HPDE6-E6E7 (cell line): Measurements from ENCODE around the gene ETNK2.

Experiments
- DNase-seq: peaks from one replicate; pipeline ENCODE4 v3.0.0; 2011; ENCODE audit warnings: missing footprints; ENCODE audit errors: extremely low spot score

Gene ETNK2, protein sequence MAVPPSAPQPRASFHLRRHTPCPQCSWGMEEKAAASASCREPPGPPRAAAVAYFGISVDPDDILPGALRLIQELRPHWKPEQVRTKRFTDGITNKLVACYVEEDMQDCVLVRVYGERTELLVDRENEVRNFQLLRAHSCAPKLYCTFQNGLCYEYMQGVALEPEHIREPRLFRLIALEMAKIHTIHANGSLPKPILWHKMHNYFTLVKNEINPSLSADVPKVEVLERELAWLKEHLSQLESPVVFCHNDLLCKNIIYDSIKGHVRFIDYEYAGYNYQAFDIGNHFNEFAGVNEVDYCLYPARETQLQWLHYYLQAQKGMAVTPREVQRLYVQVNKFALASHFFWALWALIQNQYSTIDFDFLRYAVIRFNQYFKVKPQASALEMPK

DNA sequence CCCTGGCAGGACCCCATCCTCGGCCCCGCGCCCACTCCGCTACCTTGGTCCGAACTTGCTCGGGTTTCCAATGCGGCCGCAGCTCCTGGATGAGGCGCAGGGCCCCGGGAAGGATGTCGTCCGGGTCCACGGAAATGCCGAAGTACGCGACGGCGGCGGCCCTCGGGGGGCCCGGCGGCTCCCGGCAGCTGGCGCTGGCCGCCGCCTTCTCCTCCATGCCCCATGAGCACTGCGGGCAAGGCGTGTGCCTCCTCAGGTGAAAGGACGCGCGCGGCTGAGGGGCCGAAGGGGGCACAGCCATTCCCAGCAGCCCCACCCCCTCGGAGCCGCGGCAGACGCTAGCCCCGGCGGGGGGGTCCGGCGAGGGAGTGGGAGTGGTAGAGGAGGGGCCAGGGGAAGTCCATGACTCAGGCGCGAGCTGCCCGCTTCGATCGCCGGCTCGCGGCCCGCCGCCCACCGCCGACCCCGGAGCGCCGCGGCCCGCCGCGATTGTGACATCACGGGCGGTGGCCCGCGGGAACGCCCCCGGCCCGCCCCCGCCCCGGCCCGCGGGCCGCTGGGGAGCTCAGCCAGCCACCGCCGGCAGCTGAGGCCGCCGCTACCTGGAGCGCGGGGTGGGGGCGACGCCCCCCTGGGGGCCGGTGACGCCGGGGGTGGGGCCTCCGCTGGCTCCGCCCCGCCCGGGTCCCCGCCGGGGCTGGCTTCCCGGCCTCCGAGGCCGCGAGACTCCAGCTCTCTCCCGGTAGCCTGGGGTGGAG, at the start of gene ETNK2:
Gene ETNK2, minus strand, starts transcription at position 493 of the 758 bp plus-strand sequence. Its CDS starts 192 bp downstream, at position 301.
- peak; percentile 77 for DNase-seq

DNA sequence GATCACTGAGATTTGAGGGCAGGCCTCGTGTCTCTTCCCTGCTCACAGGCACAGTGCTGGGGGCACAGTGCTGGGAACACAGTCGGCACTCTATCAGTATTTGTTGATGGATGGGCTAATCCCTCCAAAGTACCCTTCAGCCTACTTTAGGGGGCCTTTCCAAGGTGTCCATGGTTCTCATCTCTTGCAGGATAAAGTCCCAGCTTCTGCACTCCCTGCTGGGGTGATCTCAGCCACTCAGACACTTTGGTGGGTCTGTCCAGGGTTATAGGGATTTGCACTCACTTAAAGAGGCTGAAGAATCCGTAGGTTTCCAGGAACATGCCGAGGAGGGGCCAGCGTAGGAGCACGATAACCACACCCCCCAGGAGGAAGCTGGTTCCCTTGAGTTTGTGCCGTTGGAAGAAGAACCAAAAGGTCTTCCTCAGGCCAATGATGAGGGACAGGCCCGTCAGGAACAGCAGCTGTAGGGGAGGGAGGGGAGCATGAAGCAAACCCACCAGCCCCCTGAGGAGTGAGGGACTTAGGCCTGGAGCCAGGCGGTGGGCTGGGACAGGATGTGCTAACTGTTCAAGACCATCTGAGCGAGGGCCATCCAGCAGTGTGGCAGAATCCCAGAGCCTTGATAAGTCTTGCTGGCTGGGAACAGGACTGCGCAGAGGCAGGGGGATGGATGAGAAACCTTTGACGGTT, 49.6 kb upstream of the ETNK2 start:
- DNase-seq: no peak

DNA sequence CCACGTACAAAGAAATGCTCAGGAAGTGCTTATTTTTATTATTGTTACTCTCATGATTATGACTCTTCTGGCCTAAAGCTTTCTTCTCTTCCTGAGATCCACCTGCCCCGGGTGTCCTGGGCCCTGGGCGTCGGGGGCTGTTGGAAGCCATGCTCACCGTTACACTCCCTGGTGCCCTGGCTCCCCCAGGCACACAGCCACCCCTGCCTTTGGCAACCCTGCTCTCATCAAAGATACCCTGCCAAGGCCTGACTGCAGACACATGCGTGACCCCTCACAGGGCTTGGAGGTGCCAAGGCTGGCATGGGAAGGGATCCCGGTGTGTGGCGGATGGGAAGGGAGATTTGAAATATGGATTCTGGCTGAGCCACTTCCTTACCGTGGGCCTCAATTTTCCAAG, 47.7 kb upstream of the ETNK2 start:
- DNase-seq: no peak

DNA sequence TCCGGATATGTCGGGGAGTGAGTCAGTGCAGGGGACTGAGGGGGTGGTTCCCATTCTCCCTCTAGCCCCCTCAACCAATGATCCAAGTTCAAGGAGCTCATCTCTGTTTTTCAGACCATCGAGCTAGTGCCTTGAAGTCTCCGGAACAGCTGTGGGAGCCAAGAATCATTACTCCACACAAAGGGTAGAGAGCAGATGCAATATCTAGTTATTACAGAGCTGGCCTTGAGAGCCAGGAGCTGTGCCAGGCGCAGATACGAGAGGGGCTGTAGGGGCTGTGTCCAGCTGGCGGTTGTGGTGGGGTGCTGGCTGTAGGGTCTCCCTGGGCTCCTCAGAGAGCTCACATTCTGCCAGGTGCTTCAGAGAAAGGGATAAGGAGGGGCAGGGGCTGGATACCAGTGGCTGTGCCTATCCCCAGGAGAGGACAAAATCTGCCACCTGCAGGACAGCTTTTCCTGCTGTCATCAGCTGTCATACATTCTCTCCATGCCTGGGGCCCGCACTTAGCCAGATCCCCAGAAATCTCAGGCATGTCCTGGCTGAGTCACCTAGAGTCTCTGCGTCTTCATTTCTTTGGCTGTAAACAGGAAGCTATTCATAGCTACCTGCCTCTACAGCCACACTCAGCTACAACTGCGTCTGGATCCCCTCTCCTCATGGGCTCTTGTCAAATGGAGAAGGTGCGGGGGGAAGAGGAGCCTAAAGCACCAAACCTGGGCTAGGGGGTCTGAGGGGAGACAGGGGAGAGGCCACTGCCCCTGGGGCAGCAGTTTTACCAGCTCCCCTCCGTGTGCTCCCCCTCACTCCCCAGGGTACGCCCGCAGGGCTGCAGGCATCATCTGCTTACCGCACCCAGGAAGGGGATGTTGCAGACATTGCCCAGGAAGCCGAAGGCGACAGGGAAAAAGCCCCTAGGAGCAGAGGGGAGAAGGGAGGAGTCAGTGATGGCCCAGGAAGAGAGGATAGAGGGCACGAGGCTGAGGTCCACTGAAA, 46.8 kb upstream of the ETNK2 start:
- DNase-seq: peak; percentile 94

DNA sequence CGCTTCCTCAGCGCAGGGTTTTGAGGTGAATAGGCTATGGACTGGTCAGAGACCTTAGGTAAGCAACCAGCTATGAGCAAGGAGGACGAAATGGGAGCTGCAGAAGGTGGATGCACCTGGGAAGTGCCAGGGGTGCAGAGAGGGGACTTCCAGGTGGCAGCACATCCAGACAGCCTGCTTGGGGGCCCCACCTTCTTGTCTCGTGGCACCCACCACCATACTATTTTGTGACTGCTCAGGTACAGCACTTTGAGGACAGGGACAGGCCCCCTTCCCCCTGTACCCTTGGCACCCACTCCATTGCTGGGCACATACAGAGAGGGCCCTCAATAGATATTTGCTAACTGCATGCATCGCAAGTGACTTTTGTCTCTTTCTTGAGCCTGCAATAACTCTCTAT, 45.2 kb upstream of the ETNK2 start:
- no peak for DNase-seq

DNA sequence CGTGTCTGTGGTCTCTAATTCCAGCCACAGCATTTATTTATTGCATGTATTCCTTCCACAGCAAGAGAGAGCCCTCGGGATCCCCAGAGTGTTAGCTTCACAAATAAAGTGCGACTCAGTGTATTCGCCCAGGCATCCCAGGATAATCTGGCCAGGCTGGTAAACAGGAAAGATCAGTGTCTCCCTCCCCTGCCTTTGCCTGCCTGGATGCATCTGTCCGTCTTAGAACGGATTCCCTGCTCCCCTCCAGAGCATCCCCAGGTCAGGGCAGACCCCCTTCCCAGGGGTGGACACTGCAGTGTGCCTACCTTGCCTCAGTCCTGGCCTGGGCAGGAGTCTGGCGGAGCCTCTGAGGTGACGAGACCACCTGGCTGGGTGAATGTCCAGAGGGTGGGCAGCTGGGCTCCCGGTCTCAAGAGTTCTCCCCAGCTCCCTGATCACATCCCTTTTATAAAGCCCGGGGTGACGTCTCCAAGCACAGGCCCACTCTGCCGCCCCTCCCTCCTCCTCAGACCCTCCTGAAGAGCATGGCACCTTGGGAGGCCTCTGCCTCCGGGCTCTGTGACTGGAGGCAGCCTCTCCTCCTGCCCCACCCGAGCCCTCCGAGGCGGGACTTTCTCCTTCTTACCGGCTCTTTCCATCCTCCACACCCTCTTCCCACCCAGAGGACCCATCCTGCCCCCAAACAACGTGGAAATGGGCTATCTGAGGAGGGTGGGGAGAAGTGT, 44.4 kb upstream of the ETNK2 start, which contains the start of gene KISS1:
Gene KISS1, minus strand, starts transcription at position 424 of the 728 bp plus-strand sequence. CDS start 3,615 bp downstream, outside the sequence.
- no peak for DNase-seq

DNA sequence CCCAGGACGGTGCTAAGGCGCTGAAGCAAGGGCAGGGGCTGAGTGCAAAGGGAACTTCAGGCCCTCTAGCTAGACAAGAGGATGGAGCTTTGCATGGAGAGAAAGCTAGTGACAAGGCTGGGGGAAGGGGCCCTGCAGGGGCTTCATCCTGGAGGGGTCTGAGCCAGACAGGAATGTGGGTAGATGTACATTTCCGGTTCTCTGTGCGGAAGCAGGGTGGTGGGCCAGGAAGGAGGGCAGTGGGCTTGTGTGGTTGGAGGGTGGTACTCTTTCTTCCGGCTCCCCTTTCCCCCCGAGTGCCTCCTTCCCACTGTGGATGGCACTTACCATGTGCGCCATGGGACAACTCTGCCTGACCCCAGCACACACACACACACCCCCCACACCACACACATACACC, 42.9 kb upstream of the ETNK2 start:
- no peak for DNase-seq

DNA sequence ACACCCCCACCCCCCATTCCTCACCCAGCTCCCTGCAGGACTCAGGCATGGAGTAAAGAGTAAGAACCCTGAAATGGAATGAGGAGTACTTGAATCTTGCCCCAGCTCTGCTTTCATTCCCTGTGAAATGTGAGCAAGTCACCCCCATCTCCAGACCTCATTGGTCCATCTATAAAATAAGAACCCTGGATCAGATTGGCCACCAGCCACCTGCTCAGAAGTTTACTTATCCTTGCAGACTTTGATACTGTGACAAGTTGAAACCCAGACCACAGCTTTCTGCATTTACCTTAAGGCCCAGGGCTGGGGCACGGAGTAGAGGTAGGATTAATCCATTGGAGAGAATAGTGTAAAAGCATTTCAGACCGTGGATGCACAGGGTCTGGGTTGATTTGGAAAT, 42.2 kb upstream of the ETNK2 start:
- no peak for DNase-seq

DNA sequence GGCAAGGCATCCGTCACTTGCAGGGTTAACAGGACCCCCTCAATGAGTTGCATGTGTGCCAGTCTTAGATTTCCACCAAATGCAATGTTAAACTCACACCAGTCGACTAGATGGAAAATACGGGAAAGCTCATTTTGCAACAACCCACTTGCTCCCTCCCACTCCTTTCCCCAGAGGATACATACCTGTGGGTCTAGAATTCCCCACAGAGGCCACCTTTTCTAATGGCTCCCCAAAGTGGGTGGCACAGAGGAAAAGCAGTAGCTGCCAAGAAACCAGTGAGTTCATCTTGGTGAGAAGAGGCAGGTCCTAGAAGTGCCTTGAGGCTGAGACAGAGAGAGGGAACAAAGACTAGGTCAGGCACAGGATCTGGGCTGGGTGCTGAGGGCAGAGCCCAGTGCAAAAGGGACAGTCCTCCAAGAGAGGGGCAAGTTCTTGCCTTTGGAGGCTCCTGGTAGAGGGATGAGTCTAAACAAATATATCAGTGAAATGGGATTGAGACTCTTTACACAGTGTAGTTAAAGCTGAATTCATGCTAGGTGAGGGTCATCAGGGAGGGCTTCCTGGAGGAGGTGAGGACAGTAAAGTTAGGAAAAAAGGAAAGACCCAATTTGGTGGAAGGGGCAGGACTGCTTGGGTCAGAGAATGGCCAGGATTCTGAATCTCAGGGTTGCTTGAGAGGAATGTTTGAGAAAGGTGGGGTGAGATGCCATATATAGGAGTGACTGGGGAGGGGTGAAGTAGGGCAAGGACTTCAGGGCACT, 40.9 kb upstream of the ETNK2 start:
- no peak for DNase-seq

DNA sequence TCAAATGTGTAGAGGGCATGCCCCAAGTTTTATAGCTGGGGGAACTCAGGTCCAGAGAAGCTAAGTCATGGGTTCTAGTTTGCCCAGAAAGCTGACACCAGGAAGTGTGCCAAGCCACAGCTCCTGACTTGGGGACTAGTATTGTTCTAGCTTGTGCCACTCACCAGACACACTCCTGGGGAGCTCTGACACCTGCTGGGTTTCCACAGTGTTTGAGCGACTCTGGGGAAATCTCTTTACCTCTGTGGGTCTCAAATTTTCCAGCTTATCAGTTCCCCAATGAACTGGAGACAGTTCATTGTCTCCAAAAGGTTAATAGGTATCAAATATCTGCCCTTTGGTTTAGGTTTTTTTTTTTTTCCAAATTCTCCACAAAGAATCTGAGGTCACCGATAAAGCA, 40.2 kb upstream of the ETNK2 start:
- DNase-seq: no peak

DNA sequence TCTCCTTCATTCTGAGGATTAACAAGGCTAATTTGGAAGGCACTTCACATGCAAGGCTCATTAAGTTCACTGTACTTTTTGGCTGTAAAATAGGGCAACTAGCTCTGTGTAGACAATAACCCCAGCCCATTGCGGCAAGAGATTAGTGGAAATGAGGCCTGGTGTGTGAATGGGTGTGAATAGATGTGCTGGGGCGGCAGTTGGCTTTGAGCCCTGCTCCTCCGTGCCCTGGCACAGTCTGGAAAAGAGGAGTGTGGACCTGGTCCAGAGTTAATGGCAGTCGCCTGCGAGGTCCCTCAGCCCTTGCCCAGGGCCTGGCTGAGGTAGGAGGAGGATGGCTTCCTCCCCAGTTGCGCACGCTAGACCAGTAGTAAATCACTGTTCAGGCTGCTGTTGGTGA, 39.6 kb upstream of the ETNK2 start:
- no peak for DNase-seq

DNA sequence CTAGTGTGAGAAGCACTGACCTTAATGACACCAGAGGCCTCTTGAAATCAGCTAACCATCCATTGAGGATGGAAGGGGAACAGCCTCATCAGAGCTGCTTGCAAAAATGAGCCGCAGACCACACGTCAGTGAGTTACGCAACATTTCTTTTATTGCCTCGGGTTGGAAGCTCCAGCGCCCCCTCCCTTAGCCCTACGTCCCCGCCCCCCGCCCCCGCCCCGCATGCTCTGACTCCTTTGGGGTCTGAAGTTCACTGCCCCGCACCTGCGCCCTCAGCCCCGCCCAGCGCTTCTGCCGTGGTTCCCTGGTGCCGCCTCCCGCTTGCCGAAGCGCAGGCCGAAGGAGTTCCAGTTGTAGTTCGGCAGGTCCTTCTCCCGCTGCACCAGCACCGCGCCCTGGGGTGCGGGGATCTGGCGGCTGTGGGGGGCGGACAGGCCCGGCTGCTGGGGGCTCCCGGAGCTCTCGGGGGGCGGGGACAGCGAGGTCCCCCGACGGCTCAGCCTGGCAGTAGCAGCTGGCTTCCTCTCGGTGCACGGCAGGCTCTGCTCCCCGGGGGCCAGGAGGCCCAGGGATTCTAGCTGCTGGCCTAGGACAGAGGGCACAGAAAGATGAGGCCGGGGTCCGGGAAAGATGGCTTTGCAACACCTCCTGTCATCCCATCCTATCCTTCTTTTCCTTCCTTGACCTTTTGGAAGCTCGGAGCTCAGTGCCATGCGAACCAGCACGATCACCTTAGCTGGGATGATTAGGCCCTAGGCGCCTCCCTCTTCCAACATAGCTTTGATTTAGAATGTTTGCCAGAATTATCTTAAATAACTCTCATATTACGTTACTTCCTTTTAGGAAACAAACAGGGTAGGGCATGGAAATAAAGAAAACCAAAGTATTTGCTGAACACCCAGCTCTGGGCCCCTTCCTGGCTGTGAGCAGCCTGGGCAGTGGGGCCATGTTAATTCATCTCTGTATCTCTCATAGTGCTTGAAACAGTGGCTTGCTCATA, 38.7 kb upstream of the ETNK2 start:
- no peak for DNase-seq

DNA sequence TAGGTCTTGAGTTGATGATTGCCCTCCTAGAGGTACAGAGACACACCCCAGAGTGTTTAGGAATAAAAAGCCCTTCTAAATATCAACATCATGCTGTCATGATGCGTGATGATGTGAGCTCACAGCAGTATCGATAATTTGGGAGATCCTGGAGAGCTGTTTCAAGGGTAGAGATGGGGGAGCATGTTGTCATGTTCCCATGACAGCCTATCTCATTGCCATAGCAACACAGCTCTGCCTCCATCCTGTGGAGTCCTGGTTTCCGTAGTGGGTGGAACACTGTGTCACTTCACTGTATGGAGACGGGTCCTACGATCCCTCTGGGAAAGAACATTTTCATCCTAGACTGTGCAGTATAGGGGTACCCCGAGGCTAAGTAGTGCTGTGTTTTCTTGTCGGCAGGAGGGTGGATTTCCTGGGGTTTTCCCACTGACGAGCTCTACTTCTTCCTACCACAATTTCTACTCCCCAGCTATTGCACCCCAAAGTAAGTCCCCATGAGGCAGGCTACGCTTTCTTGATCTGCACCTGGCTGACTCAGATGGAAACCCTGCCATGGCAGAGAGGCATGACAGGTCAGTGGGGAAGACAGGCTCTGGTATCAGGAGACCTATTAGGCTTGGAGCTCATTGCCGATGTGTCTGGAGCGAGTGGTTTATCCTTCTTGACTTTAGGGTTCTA, 37.3 kb upstream of the ETNK2 start:
- no peak for DNase-seq

DNA sequence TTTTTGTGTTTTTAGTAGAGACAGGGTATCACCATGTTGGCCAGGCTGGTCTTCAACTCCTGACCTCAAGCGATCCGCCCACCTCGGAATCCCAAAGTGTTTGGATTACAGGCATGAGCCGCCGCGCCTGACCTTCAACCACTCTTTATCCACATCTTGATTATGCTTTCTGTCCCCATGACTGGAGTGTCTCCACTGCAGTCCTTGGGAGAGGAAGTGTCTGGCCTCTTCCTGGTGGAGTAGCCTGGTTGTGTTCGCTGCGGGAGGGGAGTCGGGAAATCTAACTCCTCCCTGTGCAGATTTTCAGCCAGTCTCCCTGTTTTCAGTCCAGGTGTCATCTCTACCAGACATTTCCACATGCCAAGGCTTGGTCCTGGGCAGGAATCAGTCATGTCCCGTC, 34.8 kb upstream of the ETNK2 start:
- DNase-seq: no peak

DNA sequence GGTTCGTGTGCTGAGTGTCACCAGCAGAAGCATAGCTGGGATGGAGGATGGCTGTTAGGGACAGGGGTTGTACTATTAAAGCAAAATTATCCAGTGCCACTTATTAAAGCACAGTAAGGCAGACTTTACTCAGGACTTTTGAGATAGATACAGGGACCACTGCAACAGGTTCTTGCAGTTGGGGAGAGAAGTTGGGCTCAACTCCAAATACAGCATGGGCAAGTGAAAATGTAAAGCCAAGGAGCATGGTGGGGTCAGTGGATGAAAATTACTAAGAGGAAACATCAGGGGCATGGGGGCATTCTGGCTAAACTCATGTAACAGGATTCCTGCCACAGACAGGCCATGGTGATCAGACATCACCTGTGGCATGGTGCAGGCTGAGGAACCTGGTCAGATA, 29.3 kb upstream of the ETNK2 start:
- DNase-seq: no peak

DNA sequence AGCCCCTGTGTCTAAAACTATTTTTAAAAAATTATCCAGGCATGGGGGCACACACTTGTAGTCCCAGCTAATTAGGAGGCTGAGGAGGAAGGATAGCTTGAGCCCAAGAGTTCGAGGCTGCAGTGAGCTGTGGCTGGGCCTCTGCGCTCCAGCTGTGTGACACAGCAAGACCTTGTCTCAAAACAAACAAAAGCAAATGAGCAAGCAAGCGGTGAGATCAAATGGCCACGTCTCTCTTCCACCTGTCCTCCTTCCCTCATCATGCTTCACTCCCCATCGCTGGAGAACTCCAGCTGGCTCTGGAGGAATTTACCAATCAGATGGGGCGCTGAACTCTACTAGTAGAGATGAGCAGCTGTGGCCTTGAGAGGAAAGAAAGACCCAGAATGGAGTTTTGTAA, 28.3 kb upstream of the ETNK2 start:
- no peak for DNase-seq

DNA sequence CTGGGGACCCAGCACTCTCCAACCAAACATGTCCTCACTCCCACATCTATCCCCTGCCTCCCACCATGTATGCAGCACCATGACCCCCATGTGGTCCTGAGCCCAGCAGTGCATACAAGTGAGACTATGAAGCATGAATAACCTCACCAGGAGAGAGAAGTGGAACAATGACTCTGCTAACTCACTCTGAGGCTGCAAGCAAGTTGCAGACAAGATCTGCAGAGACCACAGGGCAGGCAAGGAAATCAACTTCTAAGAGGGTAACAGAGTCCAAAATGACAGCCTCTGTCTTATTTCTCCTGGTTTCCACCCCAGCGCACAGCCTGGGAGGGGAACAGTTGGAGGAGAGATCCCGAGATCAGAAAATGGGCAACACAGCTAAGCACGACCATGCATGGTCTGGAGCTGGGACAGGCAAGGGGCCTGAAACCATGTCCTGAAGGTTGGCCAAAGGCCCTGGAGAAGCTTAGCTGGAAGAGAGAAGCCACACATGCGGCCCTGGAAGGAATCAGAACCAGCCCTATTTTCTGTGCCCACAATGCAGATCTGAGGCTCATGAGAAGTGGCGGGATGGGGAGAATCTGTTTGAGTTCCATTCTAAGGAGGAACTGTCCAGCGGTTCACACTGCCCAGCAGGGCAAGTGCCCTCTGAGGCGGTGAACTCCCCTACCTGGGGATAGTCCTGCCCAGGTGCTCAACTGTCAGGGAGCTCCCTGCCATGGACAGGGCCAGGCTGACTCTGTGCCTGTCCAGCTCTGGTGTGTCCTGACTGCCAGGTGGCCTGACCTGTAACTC, 26.8 kb upstream of the ETNK2 start:
- DNase-seq: no peak
